Measurements from ENCODE around the gene SH2B2. TPM values are rescaled to one million over a fixed set of nuclear protein-coding genes. Genes with fewer than 3 reads are reported as not detected.

Gene SH2B2
- total RNA-seq, 5 donors from 2014 or later (not counting 1 experiment from before 2014, with no cell fraction given): 0.90 to 5.0 (median 2.5) TPM

GRCh38 chr7:102288285-102288930 is 1.7 kb downstream of the SH2B2 start:
- Mint-ChIP-seq H3K36me3 (no peaks in the 10 kb centered on the region), H3K27ac (no peak overlapping the region), H3K4me3 (peak overlapping the region; percentile 43 to 62 (median 56)), H3K4me1 (peaks cover 33 to 46% (median 37%) of the 10 kb centered on the region in 3 donors), H3K27me3 (no peaks in the 10 kb centered on the region), H3K9me3 (no peaks in the 10 kb centered on the region)
- CTCF ChIA-PET: interaction anchor here in 1 of 2 donors (0.6 kb wide), 1 partner anchor 1203 kb away, joined by 3 read pairs; no protein-coding TSS in a partner anchor
- H3K4me1 ChIP-seq (ENCODE audit: control insufficient read depth in 1 of 2, extremely low read depth in 1 of 2, insufficient read depth in 2 of 2, low read length in 2 of 2): peaks cover 5 to 60% of the 10 kb centered on the region in 2 experiments
- H3K27ac ChIP-seq (ENCODE audit: low read length): no peak overlapping the region
- WGBS (ENCODE audit: insufficient coverage): no CpG with 5 or more reads among the region's 10 CpGs
- no peaks in the 10 kb centered on the region for H3K9me3 ChIP-seq
- H3K4me3 ChIP-seq (ENCODE audit: control insufficient read depth in 1 of 2, extremely low read depth in 1 of 2, low read length in 1 of 2): peak overlapping the region in 1 of 2 donors; percentile 70
- peaks cover 0 to 44% of the 10 kb centered on the region in 2 experiments for H3K27me3 ChIP-seq (replicated peaks in 1 of 2; ENCODE audit: control insufficient read depth in 2 of 2, extremely low read depth in 1 of 2, insufficient read depth in 2 of 2, low read length in 1 of 2)
- ATAC-seq (replicated peaks in 1 of 4) (no peak), DNase-seq (no peak)
- POLR2A ChIA-PET: interaction anchor here in 1 of 2 donors (0.5 to 0.7 kb wide), 2 partner anchors 544 to 791 kb away, joined by 3 to 5 read pairs; no protein-coding TSS in a partner anchor
- H3K36me3 ChIP-seq (ENCODE audit: control insufficient read depth in 2 of 2, extremely low read depth in 1 of 2, insufficient read depth in 1 of 2, low read length in 1 of 2): no peaks in the 10 kb centered on the region

GRCh38 chr7:102289057-102289456 is 2.4 kb downstream of the SH2B2 start:
- ATAC-seq (replicated peaks in 1 of 4) (no peak), DNase-seq (no peak)
- Histone ChIP-seq H3K9me3 (no peaks in the 10 kb centered on the region), H3K4me3 (ENCODE audit: control insufficient read depth in 1 of 2, extremely low read depth in 1 of 2, low read length in 1 of 2) (no peak overlapping the region), H3K36me3 (ENCODE audit: control insufficient read depth in 2 of 2, extremely low read depth in 1 of 2, insufficient read depth in 1 of 2, low read length in 1 of 2) (no peaks in the 10 kb centered on the region), H3K4me1 (ENCODE audit: control insufficient read depth in 1 of 2, extremely low read depth in 1 of 2, insufficient read depth in 2 of 2, low read length in 2 of 2) (peaks cover 5 to 60% of the 10 kb centered on the region in 2 experiments), H3K27me3 (replicated peaks in 1 of 2; ENCODE audit: control insufficient read depth in 2 of 2, extremely low read depth in 1 of 2, insufficient read depth in 2 of 2, low read length in 1 of 2) (peaks cover 0 to 48% of the 10 kb centered on the region in 2 experiments), H3K27ac (ENCODE audit: low read length) (no peak overlapping the region)
- Mint-ChIP-seq H3K36me3 (no peaks in the 10 kb centered on the region), H3K9me3 (no peaks in the 10 kb centered on the region), H3K27ac (no peak overlapping the region), H3K27me3 (no peaks in the 10 kb centered on the region), H3K4me1 (peaks cover 33 to 44% (median 37%) of the 10 kb centered on the region in 3 donors), H3K4me3 (peak overlapping the region in 1 of 3 donors; percentile 56)
- 87% methylated on average over 7 of the region's 9 CpGs for WGBS (ENCODE audit: insufficient coverage)
- POLR2A ChIA-PET: interaction anchor here in 1 of 2 donors (0.5 kb wide), 1 partner anchor 790 kb away, joined by 3 read pairs; no protein-coding TSS in a partner anchor
- CTCF ChIA-PET: interaction anchor here (0.5 to 0.6 kb wide), 3 partner anchors 428 to 1203 kb away, joined by 3 to 5 read pairs (median 3); no protein-coding TSS in a partner anchor

GRCh38 chr7:102291056-102291915 is 4.6 kb downstream of the SH2B2 start:
- ChIA-PET CTCF (interaction anchor here (0.6 to 0.9 kb wide), 4 partner anchors 17 to 117 kb away, joined by 3 to 4 read pairs (median 3); no protein-coding TSS in a partner anchor), POLR2A (no interaction called here)
- Mint-ChIP-seq H3K9me3 (no peaks in the 10 kb centered on the region), H3K4me1 (peaks cover 21 to 31% (median 25%) of the 10 kb centered on the region in 3 donors), H3K27me3 (no peaks in the 10 kb centered on the region), H3K36me3 (no peaks in the 10 kb centered on the region), H3K4me3 (peak overlapping the region in 1 of 3 donors; percentile 49), H3K27ac (no peak overlapping the region)
- H3K4me3 ChIP-seq (ENCODE audit: control insufficient read depth in 1 of 2, extremely low read depth in 1 of 2, low read length in 1 of 2): no peak overlapping the region
- H3K27me3 ChIP-seq (replicated peaks in 1 of 2; ENCODE audit: control insufficient read depth in 2 of 2, extremely low read depth in 1 of 2, insufficient read depth in 2 of 2, low read length in 1 of 2): peaks cover 0 to 48% of the 10 kb centered on the region in 2 experiments
- H3K9me3 ChIP-seq: no peaks in the 10 kb centered on the region
- ATAC-seq (replicated peaks in 1 of 4): peak in 1 of 4 experiments; percentile 75
- WGBS (ENCODE audit: insufficient coverage): 61% methylated on average over 14 of the region's 18 CpGs
- DNase-seq: peak in 22 of 35 experiments; percentile 13 to 65 (median 34)
- no peak overlapping the region for H3K27ac ChIP-seq (ENCODE audit: low read length)
- H3K4me1 ChIP-seq (ENCODE audit: control insufficient read depth in 1 of 2, extremely low read depth in 1 of 2, insufficient read depth in 2 of 2, low read length in 2 of 2): peaks cover 5 to 40% of the 10 kb centered on the region in 2 experiments
- H3K36me3 ChIP-seq (ENCODE audit: control insufficient read depth in 2 of 2, extremely low read depth in 1 of 2, insufficient read depth in 1 of 2, low read length in 1 of 2): no peaks in the 10 kb centered on the region

- Mint-ChIP-seq H3K27ac (no peak overlapping the region), H3K27me3 (no peaks in the 10 kb centered on the region), H3K4me1 (peaks cover 21 to 31% (median 25%) of the 10 kb centered on the region in 3 donors), H3K4me3 (peak overlapping the region in 1 of 3 donors; percentile 49), H3K36me3 (no peaks in the 10 kb centered on the region), H3K9me3 (no peaks in the 10 kb centered on the region)
- Histone ChIP-seq H3K27me3 (replicated peaks in 1 of 2; ENCODE audit: control insufficient read depth in 2 of 2, extremely low read depth in 1 of 2, insufficient read depth in 2 of 2, low read length in 1 of 2) (peaks cover 0 to 48% of the 10 kb centered on the region in 2 experiments), H3K9me3 (no peaks in the 10 kb centered on the region), H3K27ac (ENCODE audit: low read length) (no peak overlapping the region), H3K4me3 (ENCODE audit: control insufficient read depth in 1 of 2, extremely low read depth in 1 of 2, low read length in 1 of 2) (no peak overlapping the region), H3K36me3 (ENCODE audit: control insufficient read depth in 2 of 2, extremely low read depth in 1 of 2, insufficient read depth in 1 of 2, low read length in 1 of 2) (no peaks in the 10 kb centered on the region), H3K4me1 (ENCODE audit: control insufficient read depth in 1 of 2, extremely low read depth in 1 of 2, insufficient read depth in 2 of 2, low read length in 2 of 2) (peaks cover 5 to 39% of the 10 kb centered on the region in 2 experiments)
- no peak for ATAC-seq (replicated peaks in 1 of 4)
- ChIA-PET POLR2A (no interaction called here), CTCF (no interaction called here)
- DNase-seq: no peak
- 64% methylated on average over 1 of the region's 2 CpGs for WGBS (ENCODE audit: insufficient coverage)
Observed at GRCh38 chr7:102291916-102292267, 5.2 kb downstream of the SH2B2 start.

- H3K27ac ChIP-seq (ENCODE audit: low read length): no peak overlapping the region
- 51% methylated on average over 18 of the region's 36 CpGs for WGBS (ENCODE audit: insufficient coverage)
Observed at GRCh38 chr7:102292813-102293798, 6.4 kb downstream of the SH2B2 start.

More at GRCh38 chr7:102292813-102293798, 6.4 kb downstream of the SH2B2 start:
- Mint-ChIP-seq H3K27ac (peak overlapping the region in 1 of 2 donors; percentile 31), H3K9me3 (no peaks in the 10 kb centered on the region), H3K27me3 (peaks cover 0 to 3% of the 10 kb centered on the region in 2 donors), H3K36me3 (no peaks in the 10 kb centered on the region), H3K4me1 (peaks cover 20 to 31% (median 25%) of the 10 kb centered on the region in 3 donors), H3K4me3 (no peak overlapping the region)
- H3K36me3 ChIP-seq (ENCODE audit: control insufficient read depth in 2 of 2, extremely low read depth in 1 of 2, insufficient read depth in 1 of 2, low read length in 1 of 2): no peaks in the 10 kb centered on the region
- ATAC-seq (replicated peaks in 1 of 4): no peak
- no peak overlapping the region for H3K4me3 ChIP-seq (ENCODE audit: control insufficient read depth in 1 of 2, extremely low read depth in 1 of 2, low read length in 1 of 2)
- H3K4me1 ChIP-seq (ENCODE audit: control insufficient read depth in 1 of 2, extremely low read depth in 1 of 2, insufficient read depth in 2 of 2, low read length in 2 of 2): peaks cover 0 to 29% of the 10 kb centered on the region in 2 experiments
- ChIA-PET CTCF (no interaction called here), POLR2A (no interaction called here)
- peaks cover 0 to 40% of the 10 kb centered on the region in 2 experiments for H3K27me3 ChIP-seq (replicated peaks in 1 of 2; ENCODE audit: control insufficient read depth in 2 of 2, extremely low read depth in 1 of 2, insufficient read depth in 2 of 2, low read length in 1 of 2)
- no peak for DNase-seq
- no peaks in the 10 kb centered on the region for H3K9me3 ChIP-seq

Data from T-cell (primary cell).